GM12878 (cell line): ENCODE results near the gene PGLYRP2. TPM values are rescaled to one million over a fixed set of nuclear protein-coding genes. Genes with fewer than 3 reads are reported as not detected.

Experiments
- BCL3 ChIP-seq: IDR thresholded peaks from 2 replicates; pipeline ENCODE4 v1.6.1; 2011; ENCODE audit warnings: borderline replicate concordance, low read depth, mild to moderate bottlenecking, moderate library complexity, low read length; ENCODE audit not compliant: insufficient read depth, poor library complexity, severe bottlenecking
- CBFB ChIP-seq: IDR thresholded peaks from 2 replicates; pipeline ENCODE4 v1.6.1; 2016; ENCODE audit warnings: antibody characterized with exemption, low read depth
- CBX3 ChIP-seq: fragments of 200-600 bp; sonication (generic); IDR thresholded peaks from 2 replicates; pipeline ENCODE4 v1.6.1; 2016; ENCODE audit warnings: low read depth, borderline replicate concordance
- EED ChIP-seq: sonication (generic); IDR thresholded peaks from 2 replicates; pipeline ENCODE4 v1.6.1; 2016; ENCODE audit warnings: antibody characterized with exemption, low read depth
- FOS ChIP-seq: IDR thresholded peaks from 3 replicates; pipeline ENCODE4 v1.6.1; 2011; ENCODE audit warnings: borderline replicate concordance; ENCODE audit not compliant: insufficient read length; ENCODE audit errors: extremely low read depth
- HCFC1 ChIP-seq: fragments of 150-350 bp; IDR thresholded peaks from 2 replicates; pipeline ENCODE4 v1.6.1; 2014; ENCODE audit warnings: low read length
- HDAC2 ChIP-seq: fragments of 200-600 bp; sonication (generic); IDR thresholded peaks from 2 replicates; pipeline ENCODE4 v1.6.1; 2017
- IRF4 ChIP-seq: IDR thresholded peaks from 2 replicates; pipeline ENCODE4 v1.6.1; 2011; ENCODE audit warnings: low read depth, low read length
- JUNB ChIP-seq: IDR thresholded peaks from 2 replicates; pipeline ENCODE4 v1.6.1; 2016; ENCODE audit warnings: antibody characterized with exemption, mild to moderate bottlenecking
- MYB ChIP-seq: fragments of 150-350 bp; IDR thresholded peaks from 2 replicates; pipeline ENCODE4 v1.6.1; 2014; ENCODE audit warnings: mild to moderate bottlenecking, low read depth, low read length, borderline replicate concordance
- MYC ChIP-seq: IDR thresholded peaks from 2 replicates; pipeline ENCODE4 v1.6.1; 2011; ENCODE audit warnings: mild to moderate bottlenecking, low read length, moderate library complexity, inconsistent platforms; ENCODE audit not compliant: insufficient read depth, insufficient replicate concordance, insufficient read length, severe bottlenecking
- NFYA ChIP-seq: IDR thresholded peaks from 2 replicates; pipeline ENCODE4 v1.6.1; 2011; ENCODE audit warnings: low read depth, mild to moderate bottlenecking, low read length, improper control_type of control experiment, borderline replicate concordance
- NFYB ChIP-seq: IDR thresholded peaks from 2 replicates; pipeline ENCODE4 v1.6.1; 2011; ENCODE audit warnings: low read depth, mild to moderate bottlenecking, low read length, improper control_type of control experiment, moderate library complexity; ENCODE audit not compliant: insufficient read depth
- NR2C2 ChIP-seq: IDR thresholded peaks from 2 replicates; pipeline ENCODE4 v1.6.1; 2011; ENCODE audit warnings: borderline replicate concordance, low read depth; ENCODE audit not compliant: control insufficient read depth, insufficient read length
- POLR2AphosphoS5 ChIP-seq: IDR thresholded peaks from 2 replicates; pipeline ENCODE4 v1.6.1; 2011; ENCODE audit warnings: mild to moderate bottlenecking, low read length, inconsistent platforms
- RBBP5 ChIP-seq: fragments of 200-600 bp; sonication (generic); conservative IDR thresholded peaks from 2 replicates; pipeline ENCODE4 v1.6.1; 2016
- RELA ChIP-seq: fragments of 450-650 bp; IDR thresholded peaks from 2 replicates; pipeline ENCODE4 v1.8.0; 2014; ENCODE audit warnings: borderline replicate concordance; ENCODE audit not compliant: partially characterized antibody
- SRF ChIP-seq, 2 experiments: IDR thresholded peaks; 2 replicates each; pipeline ENCODE4 v1.6.1; 2011; ENCODE audit warnings: low read depth in 2 of 2, low read length in 2 of 2, mild to moderate bottlenecking in 1 of 2, moderate library complexity in 1 of 2
- STAT1 ChIP-seq: fragments of 450-650 bp; conservative IDR thresholded peaks from 2 replicates; pipeline ENCODE4 v1.6.1; 2014; ENCODE audit warnings: antibody characterized with exemption, mild to moderate bottlenecking
- TBL1XR1 ChIP-seq: IDR thresholded peaks from 2 replicates; pipeline ENCODE4 v1.6.1; 2012; ENCODE audit warnings: low read depth, low read length, improper control_type of control experiment
- ZZZ3 ChIP-seq: IDR thresholded peaks from 2 replicates; pipeline ENCODE4 v1.6.1; 2011; ENCODE audit warnings: low read depth; ENCODE audit not compliant: control insufficient read depth, insufficient read length
- polyA plus RNA-seq, 11 experiments: library from polyadenylated mRNA; depleted of rRNA in 4 of 11; unstranded in 6 of 11; stranded (reverse) in 5 of 11; fragments of >200 nt; fragmentation: Nextera tagmentation in 4 of 11; fragmentation: Illumina TruSeq in 1 of 11; extraction: Ambion mirVana in 4 of 11; extraction: Trizol in 1 of 11; gene quantifications; 1 replicate in 1 of 11; 2 replicates in 10 of 11; pipeline versions ENCODE4 v1.2.1 to v1.2.3, GENCODE V29; 2011 to 2016; ENCODE audit warnings: inconsistent platforms in 2 of 11, missing spikeins in 2 of 11, low read depth in 1 of 11
- total RNA-seq, 4 experiments: library from RNA; depleted of rRNA in 3 of 4; stranded (reverse); fragments of >200 nt in 3 of 4; fragmentation: Illumina TruSeq in 1 of 4; extraction: Trizol in 1 of 4; gene quantifications; 2 replicates each; pipeline versions ENCODE4 v1.2.1 to v1.2.3, GENCODE V29; 2013 to 2021
- TF ChIP-seq, protein P1 (sequence below): IDR thresholded peaks from 2 replicates; pipeline ENCODE4 v1.6.1; 2012; ENCODE audit warnings: improper control_type of control experiment, low read depth, low read length; ENCODE audit not compliant: insufficient replicate concordance
- TF ChIP-seq, protein P2 (sequence below): fragments of 150-350 bp; IDR thresholded peaks from 2 replicates; pipeline ENCODE4 v1.6.1; 2014; ENCODE audit warnings: mild to moderate bottlenecking, low read depth, low read length
- TF ChIP-seq, protein P3 (sequence below): IDR thresholded peaks from 2 replicates; pipeline ENCODE4 v1.6.1; 2011; ENCODE audit warnings: low read depth, mild to moderate bottlenecking, low read length, moderate library complexity, borderline replicate concordance; ENCODE audit errors: extremely low read depth

Gene PGLYRP2
- total and polyA plus RNA-seq, 10 of the 15 experiments (the other 5 are each of a cell fraction or from before 2014, with no cell fraction given), result 0.15 to 0.48 (median 0.26) TPM; not detected in 5

DNA sequence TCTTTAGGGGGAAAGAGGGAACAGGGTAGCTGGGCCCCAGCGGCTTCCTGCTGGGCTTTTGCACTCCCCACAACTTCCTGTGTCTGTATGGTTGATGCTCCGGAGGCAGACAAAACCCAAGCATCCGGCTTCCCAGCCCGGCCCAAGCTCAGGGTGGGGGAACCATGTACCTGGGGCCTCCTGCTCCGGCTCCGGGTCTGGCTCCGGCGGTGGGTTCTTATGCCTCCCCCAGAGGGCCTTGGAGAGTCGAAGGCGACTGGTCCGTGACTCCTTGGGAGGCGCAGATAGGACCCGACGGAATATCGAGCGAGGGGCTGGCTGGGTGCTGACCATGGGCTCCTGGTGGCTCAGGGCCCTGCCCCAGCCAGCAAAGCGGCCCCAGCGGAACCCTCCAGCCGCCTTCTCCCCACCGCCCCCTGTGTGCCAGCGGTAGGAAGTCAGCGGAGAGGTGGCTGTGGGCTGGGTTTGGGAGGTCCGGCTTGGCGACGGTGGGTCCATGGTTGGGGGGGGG lies 15.4 kb downstream of the PGLYRP2 start (continued):
- TF ChIP-seq, protein P1, sequence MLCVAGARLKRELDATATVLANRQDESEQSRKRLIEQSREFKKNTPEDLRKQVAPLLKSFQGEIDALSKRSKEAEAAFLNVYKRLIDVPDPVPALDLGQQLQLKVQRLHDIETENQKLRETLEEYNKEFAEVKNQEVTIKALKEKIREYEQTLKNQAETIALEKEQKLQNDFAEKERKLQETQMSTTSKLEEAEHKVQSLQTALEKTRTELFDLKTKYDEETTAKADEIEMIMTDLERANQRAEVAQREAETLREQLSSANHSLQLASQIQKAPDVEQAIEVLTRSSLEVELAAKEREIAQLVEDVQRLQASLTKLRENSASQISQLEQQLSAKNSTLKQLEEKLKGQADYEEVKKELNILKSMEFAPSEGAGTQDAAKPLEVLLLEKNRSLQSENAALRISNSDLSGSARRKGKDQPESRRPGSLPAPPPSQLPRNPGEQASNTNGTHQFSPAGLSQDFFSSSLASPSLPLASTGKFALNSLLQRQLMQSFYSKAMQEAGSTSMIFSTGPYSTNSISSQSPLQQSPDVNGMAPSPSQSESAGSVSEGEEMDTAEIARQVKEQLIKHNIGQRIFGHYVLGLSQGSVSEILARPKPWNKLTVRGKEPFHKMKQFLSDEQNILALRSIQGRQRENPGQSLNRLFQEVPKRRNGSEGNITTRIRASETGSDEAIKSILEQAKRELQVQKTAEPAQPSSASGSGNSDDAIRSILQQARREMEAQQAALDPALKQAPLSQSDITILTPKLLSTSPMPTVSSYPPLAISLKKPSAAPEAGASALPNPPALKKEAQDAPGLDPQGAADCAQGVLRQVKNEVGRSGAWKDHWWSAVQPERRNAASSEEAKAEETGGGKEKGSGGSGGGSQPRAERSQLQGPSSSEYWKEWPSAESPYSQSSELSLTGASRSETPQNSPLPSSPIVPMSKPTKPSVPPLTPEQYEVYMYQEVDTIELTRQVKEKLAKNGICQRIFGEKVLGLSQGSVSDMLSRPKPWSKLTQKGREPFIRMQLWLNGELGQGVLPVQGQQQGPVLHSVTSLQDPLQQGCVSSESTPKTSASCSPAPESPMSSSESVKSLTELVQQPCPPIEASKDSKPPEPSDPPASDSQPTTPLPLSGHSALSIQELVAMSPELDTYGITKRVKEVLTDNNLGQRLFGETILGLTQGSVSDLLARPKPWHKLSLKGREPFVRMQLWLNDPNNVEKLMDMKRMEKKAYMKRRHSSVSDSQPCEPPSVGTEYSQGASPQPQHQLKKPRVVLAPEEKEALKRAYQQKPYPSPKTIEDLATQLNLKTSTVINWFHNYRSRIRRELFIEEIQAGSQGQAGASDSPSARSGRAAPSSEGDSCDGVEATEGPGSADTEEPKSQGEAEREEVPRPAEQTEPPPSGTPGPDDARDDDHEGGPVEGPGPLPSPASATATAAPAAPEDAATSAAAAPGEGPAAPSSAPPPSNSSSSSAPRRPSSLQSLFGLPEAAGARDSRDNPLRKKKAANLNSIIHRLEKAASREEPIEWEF, result no peak
- TF ChIP-seq CBX3 (no peak), FOS (no peak), MYC (no peak), TBL1XR1 (no peak), RELA (no peak), NR2C2 (no peak), ZZZ3 (no peak), CBFB (no peak; the same call in none of the 2 replicates), IRF4 (no peak), RBBP5 (no peak), STAT1 (no peak), SRF (IDR thresholded peaks at IDR 0.05; ENCODE audit: low read depth in 2 of 2, low read length in 2 of 2) (peak in 1 of 2 experiments; percentile 45; a peak in 1 of 4 replicates), NFYB (no peak), NFYA (no peak), EED (peak; percentile 76), BCL3 (no peak), POLR2AphosphoS5 (peak; percentile 76), HDAC2 (no peak), MYB (no peak), HCFC1 (peak; percentile 44; the same call in 1 of the 2 replicates), JUNB (no peak)
- TF ChIP-seq, protein P2, sequence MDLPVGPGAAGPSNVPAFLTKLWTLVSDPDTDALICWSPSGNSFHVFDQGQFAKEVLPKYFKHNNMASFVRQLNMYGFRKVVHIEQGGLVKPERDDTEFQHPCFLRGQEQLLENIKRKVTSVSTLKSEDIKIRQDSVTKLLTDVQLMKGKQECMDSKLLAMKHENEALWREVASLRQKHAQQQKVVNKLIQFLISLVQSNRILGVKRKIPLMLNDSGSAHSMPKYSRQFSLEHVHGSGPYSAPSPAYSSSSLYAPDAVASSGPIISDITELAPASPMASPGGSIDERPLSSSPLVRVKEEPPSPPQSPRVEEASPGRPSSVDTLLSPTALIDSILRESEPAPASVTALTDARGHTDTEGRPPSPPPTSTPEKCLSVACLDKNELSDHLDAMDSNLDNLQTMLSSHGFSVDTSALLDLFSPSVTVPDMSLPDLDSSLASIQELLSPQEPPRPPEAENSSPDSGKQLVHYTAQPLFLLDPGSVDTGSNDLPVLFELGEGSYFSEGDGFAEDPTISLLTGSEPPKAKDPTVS, result no peak
- TF ChIP-seq, protein P3, sequence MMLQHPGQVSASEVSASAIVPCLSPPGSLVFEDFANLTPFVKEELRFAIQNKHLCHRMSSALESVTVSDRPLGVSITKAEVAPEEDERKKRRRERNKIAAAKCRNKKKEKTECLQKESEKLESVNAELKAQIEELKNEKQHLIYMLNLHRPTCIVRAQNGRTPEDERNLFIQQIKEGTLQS, result no peak
